ENCODE measurements around the gene NR6A1.

Gene NR6A1

DNA sequence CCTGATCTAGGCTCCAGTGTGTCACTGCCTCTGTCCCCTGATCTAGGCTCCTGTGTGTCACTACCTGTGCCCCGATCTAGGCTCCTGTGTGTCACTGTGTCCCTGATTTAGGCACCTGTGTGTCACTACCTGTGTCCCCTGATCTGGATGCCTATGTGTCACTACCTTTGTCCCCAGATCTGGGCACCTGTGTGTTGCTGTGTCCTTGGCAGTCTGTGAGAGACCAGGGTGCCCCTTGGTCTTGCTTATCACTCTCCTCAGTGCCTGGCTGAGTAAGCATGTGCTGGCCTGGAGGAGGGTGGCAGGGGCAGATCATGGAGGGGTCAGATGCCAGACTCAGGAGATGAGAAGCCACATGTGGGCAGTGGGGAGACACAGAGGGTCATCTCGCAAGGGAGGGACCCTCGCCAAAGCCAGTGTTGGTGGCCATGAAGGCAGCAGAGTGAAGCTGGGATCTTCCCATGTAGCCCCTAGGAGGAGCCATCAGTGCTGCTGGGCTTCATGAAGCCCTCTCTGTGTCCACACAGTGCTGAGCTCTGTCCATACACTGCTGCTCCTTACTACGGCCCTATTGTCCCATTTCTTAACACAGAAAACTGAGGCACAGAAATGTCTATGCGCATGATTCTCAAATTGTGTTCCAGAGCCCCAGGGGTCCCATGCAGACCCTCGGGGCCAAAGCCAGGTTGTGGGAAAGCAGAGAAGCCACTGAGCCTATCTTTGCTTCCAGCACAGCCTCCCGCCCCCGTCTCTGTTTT lies 21.3 kb upstream of the NR6A1 start:
- POLR2A ChIA-PET: no interaction called here
- TF ChIP-seq, protein P1, sequence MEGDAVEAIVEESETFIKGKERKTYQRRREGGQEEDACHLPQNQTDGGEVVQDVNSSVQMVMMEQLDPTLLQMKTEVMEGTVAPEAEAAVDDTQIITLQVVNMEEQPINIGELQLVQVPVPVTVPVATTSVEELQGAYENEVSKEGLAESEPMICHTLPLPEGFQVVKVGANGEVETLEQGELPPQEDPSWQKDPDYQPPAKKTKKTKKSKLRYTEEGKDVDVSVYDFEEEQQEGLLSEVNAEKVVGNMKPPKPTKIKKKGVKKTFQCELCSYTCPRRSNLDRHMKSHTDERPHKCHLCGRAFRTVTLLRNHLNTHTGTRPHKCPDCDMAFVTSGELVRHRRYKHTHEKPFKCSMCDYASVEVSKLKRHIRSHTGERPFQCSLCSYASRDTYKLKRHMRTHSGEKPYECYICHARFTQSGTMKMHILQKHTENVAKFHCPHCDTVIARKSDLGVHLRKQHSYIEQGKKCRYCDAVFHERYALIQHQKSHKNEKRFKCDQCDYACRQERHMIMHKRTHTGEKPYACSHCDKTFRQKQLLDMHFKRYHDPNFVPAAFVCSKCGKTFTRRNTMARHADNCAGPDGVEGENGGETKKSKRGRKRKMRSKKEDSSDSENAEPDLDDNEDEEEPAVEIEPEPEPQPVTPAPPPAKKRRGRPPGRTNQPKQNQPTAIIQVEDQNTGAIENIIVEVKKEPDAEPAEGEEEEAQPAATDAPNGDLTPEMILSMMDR (IDR thresholded peaks at IDR 0.05; ENCODE audit: control extremely low read depth, extremely low read depth, low read depth, missing control alignments): no peak
- no peak for DNase-seq (ENCODE audit: extremely low spot score)
- CTCF ChIA-PET: interaction anchor here (1.1 to 13.7 kb wide), 3 partner anchors 13 to 60 kb away, joined by 3 to 155 read pairs (median 79); partner anchors contain the start of genes NR6A1, OLFML2A and WDR38

DNA sequence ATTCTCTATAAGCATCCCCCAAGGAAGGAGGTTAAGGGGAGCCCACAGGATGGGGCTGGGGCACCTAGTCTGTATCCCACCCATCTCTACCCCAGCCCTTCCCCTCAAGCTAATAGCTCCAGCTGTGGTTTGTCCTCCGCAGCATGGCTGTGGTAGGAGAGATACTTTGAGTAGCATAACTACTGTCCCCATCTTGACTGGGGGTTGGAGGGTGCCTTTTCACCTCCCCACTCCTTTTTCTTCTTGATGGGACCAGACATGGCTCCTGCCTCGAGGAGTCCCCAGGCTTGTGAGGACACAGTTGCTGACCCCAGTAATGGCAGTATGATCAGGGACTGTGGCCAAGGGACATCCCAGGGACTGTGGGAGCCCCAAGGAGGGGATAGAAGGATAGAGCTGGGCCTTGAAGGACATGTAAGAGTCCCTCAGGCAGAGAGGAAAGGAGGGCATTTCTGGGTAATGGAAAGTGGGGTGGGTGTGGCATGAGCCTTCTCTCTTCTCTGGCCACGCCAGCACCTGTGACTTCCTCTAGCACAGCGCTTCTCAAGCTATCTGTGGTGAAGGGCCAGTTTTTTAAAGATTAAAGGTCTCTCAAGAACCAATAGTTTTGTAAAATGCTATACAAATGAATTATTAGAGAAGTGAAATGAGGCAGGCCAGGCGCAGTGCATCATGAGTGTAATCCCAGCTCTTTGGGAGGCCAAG lies 19.8 kb upstream of the NR6A1 start:
- ChIA-PET POLR2A (no interaction called here), CTCF (interaction anchor here (0.7 to 13.7 kb wide), 4 partner anchors 10 to 62 kb away, joined by 3 to 155 read pairs (median 42); partner anchors contain the start of genes NR6A1, OLFML2A and WDR38)
- TF ChIP-seq, protein P1 (IDR thresholded peaks at IDR 0.05; ENCODE audit: control extremely low read depth, extremely low read depth, low read depth, missing control alignments): no peak
- DNase-seq (ENCODE audit: extremely low spot score): no peak

DNA sequence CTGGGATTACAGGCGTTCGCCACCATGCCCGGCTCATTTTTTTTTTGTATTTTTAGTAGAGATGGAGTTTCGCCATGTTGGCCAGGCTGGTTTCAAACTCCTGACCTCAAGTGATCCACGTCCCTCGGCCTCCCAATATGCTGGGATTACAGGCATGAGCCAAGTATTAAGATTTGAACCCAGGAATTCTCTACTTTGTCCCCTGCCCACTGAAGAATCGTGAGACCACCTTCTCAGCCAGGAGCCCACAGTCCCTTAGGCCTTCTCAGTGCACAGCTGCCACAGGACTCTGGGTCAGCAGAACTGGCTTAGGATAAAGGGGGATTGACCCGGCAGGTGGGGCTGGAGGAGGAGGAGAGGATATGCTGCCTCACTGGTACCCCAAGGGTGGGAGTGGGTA lies 19.2 kb upstream of the NR6A1 start:
- POLR2A ChIA-PET: no interaction called here
- no peak for DNase-seq (ENCODE audit: extremely low spot score)
- CTCF ChIA-PET: interaction anchor here (0.8 to 13.7 kb wide), 5 partner anchors 10 to 103 kb away, joined by 3 to 155 read pairs (median 13); partner anchors contain the start of genes NR6A1, OLFML2A and WDR38

DNA sequence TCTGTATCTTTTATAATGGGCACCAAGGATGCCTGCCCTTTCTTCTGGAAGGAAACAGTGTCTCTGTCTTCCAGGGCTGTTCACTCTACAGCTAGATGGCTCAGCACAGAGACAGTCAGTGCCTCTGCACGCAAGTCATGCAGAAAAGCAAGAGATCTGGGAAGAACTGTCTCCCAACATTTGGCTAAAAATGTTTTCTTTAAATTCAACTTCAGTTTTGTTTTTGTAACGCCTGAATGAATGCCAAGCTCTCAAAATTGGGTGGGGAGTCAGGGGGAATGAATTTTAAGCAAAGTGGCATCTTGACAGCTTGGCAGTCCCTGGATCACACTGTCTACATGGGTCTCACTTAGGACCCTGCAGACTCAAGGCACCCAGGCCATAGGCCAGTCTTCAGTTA lies 18.4 kb upstream of the NR6A1 start:
- POLR2A ChIA-PET: no interaction called here
- TF ChIP-seq, protein P1 (IDR thresholded peaks at IDR 0.05; ENCODE audit: control extremely low read depth, extremely low read depth, low read depth, missing control alignments): no peak
- CTCF ChIA-PET: interaction anchor here (0.7 to 13.7 kb wide), 9 partner anchors 10 to 104 kb away, joined by 3 to 155 read pairs (median 4); partner anchors contain the start of genes NR6A1, OLFML2A and WDR38
- DNase-seq (ENCODE audit: extremely low spot score): no peak

More for the DNA sequence above, 19.2 kb upstream of the NR6A1 start:
- TF ChIP-seq, protein P1 (IDR thresholded peaks at IDR 0.05; ENCODE audit: control extremely low read depth, extremely low read depth, low read depth, missing control alignments): no peak

DNA sequence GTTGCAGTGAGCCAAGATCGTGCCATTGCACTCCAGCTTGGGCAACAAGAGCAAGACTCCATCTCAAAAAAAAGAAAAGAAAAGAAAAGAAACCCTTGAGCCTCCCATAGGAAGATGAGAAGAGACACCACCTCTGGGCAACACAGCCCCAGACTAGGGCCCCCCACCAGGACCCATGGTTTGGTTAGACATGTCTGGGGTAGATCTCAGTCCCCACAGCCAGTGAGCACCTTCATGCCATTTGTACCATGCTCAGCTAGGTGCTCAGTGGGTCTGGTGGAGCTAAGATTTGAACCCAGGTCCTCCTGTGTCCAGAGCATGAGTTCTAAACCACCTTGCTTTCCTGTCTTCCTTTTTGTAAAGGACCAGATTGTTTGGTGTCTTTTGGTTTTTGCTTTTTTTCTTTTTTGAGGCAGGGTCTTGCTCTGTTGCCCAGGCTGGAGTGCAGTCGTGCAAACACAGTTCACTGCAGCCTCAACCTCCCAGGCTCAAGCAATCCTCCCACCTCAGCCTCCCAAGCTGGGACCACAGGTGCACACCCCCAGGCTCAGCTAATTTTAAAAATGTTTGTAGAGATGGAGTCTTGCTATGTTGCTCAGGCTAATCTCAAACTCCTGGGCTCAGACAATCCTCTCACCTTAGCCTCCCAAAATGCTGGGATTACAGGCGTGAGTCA lies 17.6 kb upstream of the NR6A1 start:
- POLR2A ChIA-PET: no interaction called here
- TF ChIP-seq, protein P1 (IDR thresholded peaks at IDR 0.05; ENCODE audit: control extremely low read depth, extremely low read depth, low read depth, missing control alignments): no peak
- no peak for DNase-seq (ENCODE audit: extremely low spot score)
- CTCF ChIA-PET: interaction anchor here (0.7 to 13.7 kb wide), 7 partner anchors 9 to 70 kb away, joined by 3 to 155 read pairs (median 4); partner anchors contain the start of genes NR6A1, OLFML2A and WDR38
